ENCODE data around the gene DEPDC5.

GRCh38 chr22:31904651-31905050 lies 150.8 kb downstream of the DEPDC5 start:
- no peak for TF ChIP-seq CTCF (IDR thresholded peaks at IDR 0.05)
- TF ChIP-seq EZH2phosphoT487 (IDR thresholded peaks at IDR 0.05), result no peak
- no peak for TF ChIP-seq EZH2 (IDR thresholded peaks at IDR 0.05)

Data from neural progenitor cell (in vitro differentiated cells).